Ishikawa (cell line): ENCODE measurements around the gene PSMC1.

Source experiments
- CEBPB ChIP-seq: IDR thresholded peaks from 2 replicates; pipeline ENCODE4 v1.6.1; 2012
- CREB1 ChIP-seq: IDR thresholded peaks from 2 replicates; pipeline ENCODE4 v1.6.1; 2012; ENCODE audit warnings: low read depth
- EGR1 ChIP-seq: IDR thresholded peaks from 2 replicates; pipeline ENCODE4 v1.6.1; 2012
- EP300 ChIP-seq: IDR thresholded peaks from 2 replicates; pipeline ENCODE4 v1.6.1; 2012; ENCODE audit warnings: borderline replicate concordance
- FOXM1 ChIP-seq: IDR thresholded peaks from 2 replicates; pipeline ENCODE4 v1.6.1; 2012; ENCODE audit warnings: low read depth, borderline replicate concordance
- MAX ChIP-seq: IDR thresholded peaks from 2 replicates; pipeline ENCODE4 v1.6.1; 2012
- NFIC ChIP-seq: IDR thresholded peaks from 2 replicates; pipeline ENCODE4 v1.6.1; 2012
- RAD21 ChIP-seq: IDR thresholded peaks from 2 replicates; pipeline ENCODE4 v1.6.1; 2012; ENCODE audit warnings: low read depth
- TAF1 ChIP-seq: IDR thresholded peaks from 2 replicates; pipeline ENCODE4 v1.6.1; 2012; ENCODE audit warnings: low read depth, mild to moderate bottlenecking
- TCF12 ChIP-seq: IDR thresholded peaks from 2 replicates; pipeline ENCODE4 v1.6.1; 2012; ENCODE audit warnings: low read depth
- USF1 ChIP-seq: IDR thresholded peaks from 2 replicates; pipeline ENCODE4 v1.6.1; 2012
- YY1 ChIP-seq: IDR thresholded peaks from 2 replicates; pipeline ENCODE4 v1.6.1; 2012; ENCODE audit warnings: low read depth

- TF ChIP-seq FOXM1, result no peak
- TF ChIP-seq TCF12, result no peak
- TF ChIP-seq YY1, result no peak
- TF ChIP-seq EP300, result no peak
- no peak for TF ChIP-seq CEBPB
- no peak for TF ChIP-seq TAF1
- no peak for TF ChIP-seq MAX
- TF ChIP-seq USF1, result no peak
- no peak for TF ChIP-seq NFIC
- TF ChIP-seq RAD21, result no peak
- TF ChIP-seq CREB1, result no peak
- TF ChIP-seq EGR1, result no peak
Measured at GRCh38 chr14:90248594-90248993, 7.8 kb upstream of the PSMC1 start.
